GM12874 (cell line): ENCODE measurements around the gene GAB2.

Experiments used
- TF ChIP-seq, protein P1 (sequence below): IDR thresholded peaks from 2 replicates; pipeline ENCODE4 v1.5.1; 2011; ENCODE audit warnings: low read depth, mild to moderate bottlenecking, control low read depth, low read length, moderate library complexity; ENCODE audit not compliant: insufficient read depth

The GAB2 gene

DNA sequence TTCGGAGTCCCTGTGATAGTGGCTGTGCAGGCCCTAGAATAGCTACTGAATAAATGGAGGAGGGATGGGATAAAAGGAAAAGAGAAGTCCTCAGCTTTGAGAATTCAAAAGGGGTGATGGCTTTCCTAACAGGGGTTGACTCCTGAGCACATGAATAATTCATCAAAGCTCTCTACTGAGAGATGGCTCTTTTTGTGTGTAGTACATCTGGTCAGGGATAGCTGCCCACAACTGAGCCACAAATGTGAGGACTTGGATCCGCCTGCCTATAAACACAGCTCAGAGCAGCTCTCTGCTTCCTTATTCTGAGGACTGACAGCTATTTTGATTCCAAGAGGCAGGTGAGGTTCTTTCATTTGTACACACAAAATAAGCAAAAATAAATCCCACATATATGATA, 146.6 kb downstream of the GAB2 start:
- TF ChIP-seq, protein P1, sequence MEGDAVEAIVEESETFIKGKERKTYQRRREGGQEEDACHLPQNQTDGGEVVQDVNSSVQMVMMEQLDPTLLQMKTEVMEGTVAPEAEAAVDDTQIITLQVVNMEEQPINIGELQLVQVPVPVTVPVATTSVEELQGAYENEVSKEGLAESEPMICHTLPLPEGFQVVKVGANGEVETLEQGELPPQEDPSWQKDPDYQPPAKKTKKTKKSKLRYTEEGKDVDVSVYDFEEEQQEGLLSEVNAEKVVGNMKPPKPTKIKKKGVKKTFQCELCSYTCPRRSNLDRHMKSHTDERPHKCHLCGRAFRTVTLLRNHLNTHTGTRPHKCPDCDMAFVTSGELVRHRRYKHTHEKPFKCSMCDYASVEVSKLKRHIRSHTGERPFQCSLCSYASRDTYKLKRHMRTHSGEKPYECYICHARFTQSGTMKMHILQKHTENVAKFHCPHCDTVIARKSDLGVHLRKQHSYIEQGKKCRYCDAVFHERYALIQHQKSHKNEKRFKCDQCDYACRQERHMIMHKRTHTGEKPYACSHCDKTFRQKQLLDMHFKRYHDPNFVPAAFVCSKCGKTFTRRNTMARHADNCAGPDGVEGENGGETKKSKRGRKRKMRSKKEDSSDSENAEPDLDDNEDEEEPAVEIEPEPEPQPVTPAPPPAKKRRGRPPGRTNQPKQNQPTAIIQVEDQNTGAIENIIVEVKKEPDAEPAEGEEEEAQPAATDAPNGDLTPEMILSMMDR, result no peak

DNA sequence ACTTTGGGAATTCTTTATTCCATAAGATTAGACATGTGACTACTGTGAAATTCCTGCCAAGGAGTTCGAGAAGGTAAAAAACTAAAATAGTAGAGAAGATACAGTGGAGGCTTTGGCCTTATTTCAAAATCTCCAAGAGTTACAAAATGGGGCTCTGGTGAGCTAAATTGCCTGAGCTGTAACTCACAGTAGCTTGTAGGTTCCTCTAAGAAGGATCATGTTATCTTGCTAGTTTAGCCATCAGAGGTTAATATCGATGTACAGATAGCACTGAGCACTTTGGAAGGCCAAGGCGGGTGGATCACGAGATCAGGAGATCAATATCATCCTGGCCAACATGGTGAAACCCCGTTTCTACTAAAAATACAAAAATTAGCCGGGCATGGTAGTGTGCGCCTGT, 147.8 kb downstream of the GAB2 start:
- TF ChIP-seq, protein P1, result no peak

DNA sequence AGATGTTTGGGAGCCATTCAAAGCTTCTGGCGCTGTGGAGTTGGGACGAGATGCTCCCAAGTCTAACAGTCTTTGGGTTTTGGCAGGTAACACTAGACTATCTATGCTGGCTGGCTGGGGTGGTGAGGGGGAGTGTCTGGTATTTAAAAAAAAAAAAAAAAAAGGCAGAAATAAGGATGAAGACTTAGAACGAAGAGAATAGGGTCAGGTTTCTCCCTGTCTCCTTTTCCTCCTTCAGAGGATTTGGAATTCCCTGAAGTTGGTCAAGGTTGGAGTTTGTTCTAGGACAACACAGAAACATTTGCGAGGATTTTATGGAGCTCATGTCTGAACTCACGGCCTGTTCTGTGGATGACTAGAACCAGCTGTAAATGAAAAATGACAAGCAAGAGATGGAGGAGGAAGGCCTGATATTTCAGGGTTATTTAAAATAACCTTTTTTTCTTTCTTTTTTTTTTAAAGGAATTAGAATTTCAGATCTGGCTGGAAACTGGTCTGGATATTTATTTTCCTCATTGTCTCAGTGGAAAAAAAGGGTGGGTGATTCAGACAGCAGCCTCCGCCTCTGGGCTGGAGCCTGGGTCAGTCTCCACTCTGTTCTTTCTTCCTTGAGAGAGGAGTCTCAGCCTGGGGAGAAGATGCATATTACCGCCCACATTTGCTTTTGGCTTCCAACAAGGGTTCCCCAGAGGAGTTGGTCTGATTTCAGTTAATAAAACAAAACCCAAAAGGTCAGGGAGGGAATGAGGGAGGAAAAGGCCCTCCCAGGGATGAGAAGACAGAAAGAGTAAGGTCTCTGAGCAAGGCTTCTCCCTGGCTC, 148.8 kb downstream of the GAB2 start:
- TF ChIP-seq, protein P1, result no peak

DNA sequence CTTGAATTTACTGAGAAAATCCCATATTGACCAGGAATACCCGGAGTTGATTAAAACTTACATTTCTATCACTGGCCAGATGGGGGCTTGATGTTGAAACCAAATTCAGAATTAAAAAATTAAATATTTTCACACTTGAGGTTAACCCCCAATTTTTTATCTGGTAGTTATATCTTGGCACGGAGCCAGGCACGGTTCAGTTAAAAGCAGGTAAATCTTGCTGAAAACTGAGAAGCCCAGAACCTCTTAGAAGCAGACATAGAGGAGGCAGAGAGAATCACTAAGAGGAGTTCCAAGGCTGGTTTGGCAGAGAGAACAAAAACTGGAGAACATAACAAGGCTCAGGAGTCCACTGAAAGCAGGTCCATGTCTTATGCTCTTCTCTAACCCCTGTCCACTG, 151.2 kb downstream of the GAB2 start:
- TF ChIP-seq, protein P1, result no peak

DNA sequence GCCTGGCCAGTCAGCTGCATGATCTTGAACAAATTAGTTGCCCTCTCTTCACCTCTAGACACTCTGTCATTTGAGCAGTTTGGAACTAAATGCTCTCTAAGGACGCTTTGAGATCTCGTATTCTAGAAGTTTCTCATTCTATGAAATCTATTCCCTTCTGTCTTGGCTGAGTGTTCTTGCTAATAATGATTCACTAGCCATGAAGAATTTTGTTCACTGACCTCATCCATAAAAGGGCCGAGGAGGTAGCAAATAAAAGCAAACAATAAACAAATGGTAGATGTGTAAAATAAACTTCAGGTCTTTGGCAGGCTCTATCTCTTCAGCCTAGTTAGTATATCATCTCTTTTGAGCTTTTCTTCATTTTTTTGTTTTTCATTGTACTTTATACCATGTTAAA, 152.3 kb downstream of the GAB2 start:
- TF ChIP-seq, protein P1, result no peak

DNA sequence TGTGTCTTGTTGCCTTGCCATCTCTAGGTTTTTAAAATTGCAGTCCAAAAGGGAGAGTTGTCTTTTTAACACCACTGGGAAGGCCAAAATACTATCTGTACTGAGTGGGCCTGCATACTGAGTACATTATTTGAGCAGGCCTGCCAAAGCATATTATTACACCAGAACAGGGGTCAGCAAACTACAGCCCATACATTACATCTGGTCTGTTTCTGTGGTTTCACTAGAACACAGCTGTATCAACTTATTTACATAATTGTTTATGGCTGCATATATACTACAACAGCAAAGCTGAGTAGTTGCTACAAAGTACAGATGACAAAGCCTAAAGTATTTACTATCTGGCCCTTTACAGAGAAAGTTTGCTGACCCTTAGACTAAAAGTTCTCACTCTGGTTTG, 154.9 kb downstream of the GAB2 start:
- TF ChIP-seq, protein P1, result no peak

DNA sequence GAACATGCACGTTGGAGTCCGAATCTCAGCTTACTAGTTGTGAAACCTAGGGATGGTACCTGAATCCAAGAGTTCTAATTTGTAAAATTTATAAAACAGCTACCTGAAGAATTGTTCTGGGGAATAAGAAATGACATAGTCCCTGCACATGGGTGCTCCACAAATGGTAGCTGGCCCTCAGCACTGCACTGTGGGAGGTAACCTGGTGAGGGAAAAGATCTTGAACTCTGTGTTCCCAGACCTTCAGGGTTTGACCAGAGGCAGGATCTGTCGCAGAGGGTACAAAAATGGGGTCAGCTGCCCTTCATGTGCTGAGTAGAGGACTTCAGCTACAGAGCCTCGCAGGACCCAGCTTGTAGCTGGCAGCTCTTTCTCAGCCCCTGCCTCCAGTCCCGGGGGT, 155.4 kb downstream of the GAB2 start:
- TF ChIP-seq, protein P1, result no peak
